Colon (tissue), 2 donors: ENCODE data around the gene NUDT3.
"Not testable (repeated sequence)": the region's sequence is repeated elsewhere in the genome, so short reads cannot be mapped to it uniquely, and the experiment has no call there.

Source experiments
- FAIRE-seq: peaks from 2 replicates; lab custom pipeline; 2012; peaks lifted over from hg19 to GRCh38; lab: Jason Lieb, UNC
- donor health status: control.
- donor health status: control.

The NUDT3 gene

GRCh38 chr6:34284563-34285447 lies 107.7 kb downstream of the NUDT3 start:
- FAIRE-seq = no peak

- no peak for FAIRE-seq
Observed at GRCh38 chr6:34281702-34282334, 110.7 kb downstream of the NUDT3 start.

- FAIRE-seq = no peak
Observed at GRCh38 chr6:34280216-34280615, 112.3 kb downstream of the NUDT3 start.

GRCh38 chr6:34278833-34279232 lies 113.6 kb downstream of the NUDT3 start:
- no peak for FAIRE-seq

- no peak for FAIRE-seq
Observed at GRCh38 chr6:34277763-34278112, 114.7 kb downstream of the NUDT3 start.

- FAIRE-seq = no peak
Observed at GRCh38 chr6:34276881-34277762, 115.3 kb downstream of the NUDT3 start.

- FAIRE-seq = no peak
Observed at GRCh38 chr6:34276191-34276590, 116.3 kb downstream of the NUDT3 start.

GRCh38 chr6:34275128-34275804 lies 117.2 kb downstream of the NUDT3 start:
- FAIRE-seq = no peak

- FAIRE-seq = no peak
Observed at GRCh38 chr6:34274129-34274528, 118.3 kb downstream of the NUDT3 start.

- FAIRE-seq = no peak
Observed at GRCh38 chr6:34273242-34273805, 119.1 kb downstream of the NUDT3 start.

- FAIRE-seq = no peak
Observed at GRCh38 chr6:34272013-34272926, 120.2 kb downstream of the NUDT3 start.

GRCh38 chr6:34269658-34270341 lies 122.7 kb downstream of the NUDT3 start:
- FAIRE-seq = not testable (repeated sequence)

- not testable (repeated sequence) for FAIRE-seq
Observed at GRCh38 chr6:34269132-34269531, 123.3 kb downstream of the NUDT3 start.

- FAIRE-seq = no peak
Observed at GRCh38 chr6:34267746-34268145, 124.7 kb downstream of the NUDT3 start.

GRCh38 chr6:34263484-34263883 lies 129.0 kb downstream of the NUDT3 start:
- not testable (repeated sequence) for FAIRE-seq

- no peak for FAIRE-seq
Observed at GRCh38 chr6:34260576-34261267, 131.7 kb downstream of the NUDT3 start.

GRCh38 chr6:34259529-34260069 lies 132.9 kb downstream of the NUDT3 start:
- FAIRE-seq = no peak

- FAIRE-seq = not testable (repeated sequence)
Observed at GRCh38 chr6:34252395-34252794, 140.1 kb downstream of the NUDT3 start.
